NB4 (cell line): ENCODE measurements around the gene TPR.

Experiments used
- CTCF ChIP-seq: IDR thresholded peaks from one replicate; pipeline ENCODE4 v1.5.1; 2012; ENCODE audit warnings: low read depth, low read length
- MYC ChIP-seq: IDR thresholded peaks from 2 replicates; pipeline ENCODE4 v1.6.1; 2011; ENCODE audit warnings: low read depth, low read length
- POLR2A ChIP-seq: IDR thresholded peaks from 2 replicates; pipeline ENCODE4 v1.6.1; 2011; ENCODE audit warnings: mild to moderate bottlenecking; ENCODE audit not compliant: insufficient read length; ENCODE audit errors: extremely low read depth
- TF ChIP-seq, protein P1 (sequence below): IDR thresholded peaks from 2 replicates; pipeline ENCODE4 v1.6.1; 2011; ENCODE audit warnings: low read depth, low read length

- TF ChIP-seq POLR2A (no peak), CTCF (no peak), MYC (no peak)
- TF ChIP-seq, protein P1, sequence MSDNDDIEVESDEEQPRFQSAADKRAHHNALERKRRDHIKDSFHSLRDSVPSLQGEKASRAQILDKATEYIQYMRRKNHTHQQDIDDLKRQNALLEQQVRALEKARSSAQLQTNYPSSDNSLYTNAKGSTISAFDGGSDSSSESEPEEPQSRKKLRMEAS: no peak
These were observed 45.9 kb upstream of the TPR start for GRCh38 chr1:186420923-186421322.
